Measurements from ENCODE around the gene AGPAT1. TPM values are rescaled to one million over a fixed set of nuclear protein-coding genes. Genes with fewer than 3 reads are reported as not detected.
"Not testable (repeated sequence)": the region's sequence is repeated elsewhere in the genome, so short reads cannot be mapped to it uniquely, and the experiment has no call there.

Gene AGPAT1
- total RNA-seq, 4 donors from 2014 or later: 17.6 to 34.0 (median 19.1) TPM

DNA sequence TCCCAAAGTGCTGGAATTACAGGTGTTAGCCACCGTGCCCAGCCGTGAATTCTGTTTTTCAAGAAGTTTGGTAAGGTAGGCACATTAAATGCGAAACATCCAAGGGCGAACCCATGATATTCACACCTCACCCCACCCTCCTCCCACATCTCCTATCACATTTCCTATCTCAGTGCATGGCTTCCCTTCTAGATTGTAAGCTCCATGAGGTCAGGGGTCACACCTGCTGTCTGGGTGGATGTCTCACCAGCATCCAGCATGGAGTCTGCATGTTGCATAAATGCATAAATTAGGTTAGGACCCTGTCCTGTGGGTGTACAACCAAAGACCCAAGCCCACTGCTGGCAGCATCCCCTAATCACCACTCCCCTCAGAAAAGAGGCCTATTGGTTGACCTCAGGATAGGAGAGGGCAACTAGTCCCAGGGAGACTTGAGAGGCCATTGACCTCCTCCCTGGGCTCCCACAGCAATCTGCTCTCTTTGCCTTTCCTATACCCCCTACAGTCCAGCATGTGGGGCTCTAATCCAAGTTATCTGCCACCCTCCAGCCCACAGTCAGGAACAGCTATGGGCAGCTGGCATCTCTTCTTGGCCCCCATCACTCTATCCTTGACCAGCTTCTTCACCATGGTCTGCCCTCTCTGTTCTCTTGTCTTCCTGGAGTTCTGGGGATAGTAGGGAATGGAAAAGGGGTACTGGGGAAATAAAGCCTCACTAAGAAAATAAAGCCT, 28.3 kb downstream of the AGPAT1 start:
- intact Hi-C loops (cut with DNase I): no loop called here
- WGBS, 2 donors: 89 to 96% methylated on average over 4 of the region's 4 CpGs
- no peak overlapping the region for H3K4me3 ChIP-seq
- H3K4me1 ChIP-seq: peaks cover 5 to 60% (median 6%) of the 10 kb centered on the region in 3 donors
- H3K27ac ChIP-seq: no peak overlapping the region
- no peak for DNase-seq
- H3K9me3 ChIP-seq: no peaks in the 10 kb centered on the region
- TF ChIP-seq, protein P1, sequence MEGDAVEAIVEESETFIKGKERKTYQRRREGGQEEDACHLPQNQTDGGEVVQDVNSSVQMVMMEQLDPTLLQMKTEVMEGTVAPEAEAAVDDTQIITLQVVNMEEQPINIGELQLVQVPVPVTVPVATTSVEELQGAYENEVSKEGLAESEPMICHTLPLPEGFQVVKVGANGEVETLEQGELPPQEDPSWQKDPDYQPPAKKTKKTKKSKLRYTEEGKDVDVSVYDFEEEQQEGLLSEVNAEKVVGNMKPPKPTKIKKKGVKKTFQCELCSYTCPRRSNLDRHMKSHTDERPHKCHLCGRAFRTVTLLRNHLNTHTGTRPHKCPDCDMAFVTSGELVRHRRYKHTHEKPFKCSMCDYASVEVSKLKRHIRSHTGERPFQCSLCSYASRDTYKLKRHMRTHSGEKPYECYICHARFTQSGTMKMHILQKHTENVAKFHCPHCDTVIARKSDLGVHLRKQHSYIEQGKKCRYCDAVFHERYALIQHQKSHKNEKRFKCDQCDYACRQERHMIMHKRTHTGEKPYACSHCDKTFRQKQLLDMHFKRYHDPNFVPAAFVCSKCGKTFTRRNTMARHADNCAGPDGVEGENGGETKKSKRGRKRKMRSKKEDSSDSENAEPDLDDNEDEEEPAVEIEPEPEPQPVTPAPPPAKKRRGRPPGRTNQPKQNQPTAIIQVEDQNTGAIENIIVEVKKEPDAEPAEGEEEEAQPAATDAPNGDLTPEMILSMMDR (IDR thresholded peaks at IDR 0.05): no peak
- TF ChIP-seq POLR2A (IDR thresholded peaks at IDR 0.05): no peak
- H3K36me3 ChIP-seq: peaks cover 0 to 11% (median 0%) of the 10 kb centered on the region in 3 donors
- H3K27me3 ChIP-seq: peaks cover 0 to 16% (median 0%) of the 10 kb centered on the region in 4 donors

GRCh38 chr6:32146687-32147086, 29.2 kb downstream of the AGPAT1 start:
- Histone ChIP-seq H3K36me3 (peaks cover 0 to 11% (median 0%) of the 10 kb centered on the region in 3 donors), H3K4me3 (no peak overlapping the region), H3K27ac (no peak overlapping the region), H3K4me1 (peaks cover 0 to 51% (median 0%) of the 10 kb centered on the region in 3 donors), H3K9me3 (no peaks in the 10 kb centered on the region), H3K27me3 (peaks cover 0 to 16% (median 0%) of the 10 kb centered on the region in 4 donors)
- intact Hi-C loops (cut with DNase I): no loop called here
- no peak for DNase-seq
- no peak for TF ChIP-seq POLR2A (IDR thresholded peaks at IDR 0.05)
- TF ChIP-seq, protein P1 (IDR thresholded peaks at IDR 0.05): no peak
- 53 to 60% methylated on average over 4 of the region's 4 CpGs for WGBS, 2 donors

GRCh38 chr6:32146287-32146686, 29.6 kb downstream of the AGPAT1 start:
- Histone ChIP-seq H3K4me1 (peaks cover 0 to 47% (median 0%) of the 10 kb centered on the region in 3 donors), H3K27me3 (peaks cover 0 to 16% (median 0%) of the 10 kb centered on the region in 4 donors), H3K9me3 (no peaks in the 10 kb centered on the region), H3K4me3 (no peak overlapping the region), H3K36me3 (peaks cover 0 to 11% (median 0%) of the 10 kb centered on the region in 3 donors), H3K27ac (no peak overlapping the region)
- WGBS, 2 donors: 86 to 89% methylated on average over 1 of the region's 1 CpG
- no peak for TF ChIP-seq POLR2A (IDR thresholded peaks at IDR 0.05)
- TF ChIP-seq, protein P1 (IDR thresholded peaks at IDR 0.05): no peak
- intact Hi-C loops (cut with DNase I): no loop called here
- no peak for DNase-seq

DNA sequence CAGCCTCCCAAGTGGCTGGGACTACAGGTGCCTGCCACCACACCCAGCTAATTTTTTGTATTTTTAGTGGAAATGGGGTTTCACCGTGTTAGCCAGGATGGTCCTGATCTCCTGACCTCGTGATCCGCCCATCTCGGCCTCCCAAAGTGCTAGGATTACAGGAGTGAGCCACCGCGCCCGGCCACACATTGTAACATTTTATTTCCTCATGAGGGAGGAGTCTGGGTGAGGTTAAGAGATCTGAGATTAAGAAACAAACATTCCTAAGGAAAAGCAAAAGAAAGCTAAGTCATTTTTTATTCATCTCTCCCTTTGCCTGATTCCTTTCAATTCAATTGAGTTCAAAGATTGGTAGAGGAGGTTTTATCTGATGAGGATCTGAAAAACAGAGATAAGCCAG, 31.6 kb downstream of the AGPAT1 start:
- H3K27me3 ChIP-seq; intact Hi-C loops (cut with DNase I); H3K36me3 ChIP-seq; H3K4me3 ChIP-seq; DNase-seq; H3K9me3 ChIP-seq: not testable (repeated sequence)
- Histone ChIP-seq H3K4me1 (peaks cover 0 to 30% (median 0%) of the 10 kb centered on the region in 3 donors), H3K27ac (peak overlapping the region in 2 of 4 donors; percentile 49 to 53)
- 50 to 83% methylated on average over 3 to 4 of the region's 7 CpGs for WGBS, 2 donors

- H3K4me3 ChIP-seq: no peak overlapping the region
- intact Hi-C loops (cut with DNase I): no loop called here
- H3K9me3 ChIP-seq: no peaks in the 10 kb centered on the region
- peaks cover 0 to 15% (median 0%) of the 10 kb centered on the region in 3 donors for H3K4me1 ChIP-seq
- no peak overlapping the region for H3K27ac ChIP-seq
- DNase-seq: no peak
- no peaks in the 10 kb centered on the region for H3K27me3 ChIP-seq
- TF ChIP-seq, protein P1 (IDR thresholded peaks at IDR 0.05): no peak
- TF ChIP-seq POLR2A (IDR thresholded peaks at IDR 0.05): no peak
- WGBS, 2 donors: 59 to 67% methylated on average over 5 of the region's 5 CpGs
- no peaks in the 10 kb centered on the region for H3K36me3 ChIP-seq
These were observed 35.4 kb downstream of the AGPAT1 start for GRCh38 chr6:32140420-32141046.

Measured in esophagus squamous epithelium (tissue), 5 donors.